Panc1 (cell line): ENCODE results near the gene LGALS4. TPM values are rescaled to one million over a fixed set of nuclear protein-coding genes. Genes with fewer than 3 reads are reported as not detected.
"Not testable (repeated sequence)": the region's sequence is repeated elsewhere in the genome, so short reads cannot be mapped to it uniquely, and the experiment has no call there.

Experiments
- ATAC-seq: fragments of 200-7000 bp; cut with Tn5 transposase; 2 replicates; pipeline ENCODE4 v1.9.1; 2020; ENCODE audit warnings: mild to moderate bottlenecking, moderate library complexity
- BruUV-seq: library from RNA; stranded (reverse); fragments of 400-500 nt; replicated peaks from 2 replicates; lab custom pipeline; 2021; lab: Mats Ljungman, UMichigan
- CTCF ChIA-PET: fragments of 300-600 bp; sonication (Branson Sonifier 250); formaldehyde crosslinking; loops from one replicate; lab custom pipeline; 2022; ENCODE audit warnings: antibody characterized with exemption; lab: Charles Lee
- POLR2A ChIA-PET: fragments of 300-600 bp; sonication (Branson Sonifier 250); formaldehyde crosslinking; loops from one replicate; lab custom pipeline; 2022; ENCODE audit warnings: antibody characterized with exemption; lab: Charles Lee
- DNase-seq: peaks from one replicate; pipeline ENCODE4 v3.0.0-alpha.2; 2010; ENCODE audit warnings: low read depth, low spot score
- H3K27ac ChIP-seq: 2 replicates; pipeline ENCODE4 v1.5.1; 2011; ENCODE audit warnings: mild to moderate bottlenecking, low read length, inconsistent platforms
- H3K27me3 ChIP-seq: fragments of 200-500 bp; sonication (Bioruptor generic); 2 replicates; pipeline ENCODE4 v1.6.0; 2014; ENCODE audit warnings: low read length, inconsistent platforms; ENCODE audit not compliant: control insufficient read depth, insufficient read depth
- H3K36me3 ChIP-seq: fragments of 200-500 bp; sonication (Bioruptor generic); 2 replicates; pipeline ENCODE4 v1.5.1; 2014; ENCODE audit warnings: inconsistent platforms, mild to moderate bottlenecking, low read length, moderate library complexity; ENCODE audit not compliant: control insufficient read depth, insufficient read depth
- H3K4me1 ChIP-seq: 2 replicates; pipeline ENCODE4 v1.5.1; 2011; ENCODE audit warnings: inconsistent platforms, mild to moderate bottlenecking, low read length, moderate library complexity; ENCODE audit not compliant: control insufficient read depth, insufficient read depth
- H3K4me3 ChIP-seq, 2 experiments: 2 replicates each; pipeline ENCODE4 v1.5.1; 2011 to 2012; ENCODE audit warnings: low read depth in 2 of 2, low read length in 2 of 2, mild to moderate bottlenecking in 2 of 2, inconsistent platforms in 1 of 2, moderate library complexity in 1 of 2
- H3K9me3 ChIP-seq: fragments of 200-500 bp; sonication (Bioruptor generic); 2 replicates; pipeline ENCODE4 v1.5.1; 2014; ENCODE audit warnings: low read depth, mild to moderate bottlenecking, inconsistent platforms, low read length, moderate library complexity; ENCODE audit not compliant: control insufficient read depth, insufficient read depth
- POLR2AphosphoS5 ChIP-seq: IDR thresholded peaks from 2 replicates; pipeline ENCODE4 v1.6.1; 2012; ENCODE audit warnings: mild to moderate bottlenecking, low read depth, low read length, moderate library complexity
- SIN3A ChIP-seq: IDR thresholded peaks from 2 replicates; pipeline ENCODE4 v1.6.1; 2012; ENCODE audit warnings: low read depth, mild to moderate bottlenecking, low read length, moderate library complexity, borderline replicate concordance; ENCODE audit not compliant: insufficient read depth
- TCF7L2 ChIP-seq: IDR thresholded peaks from 2 replicates; pipeline ENCODE4 v1.6.1; 2011; ENCODE audit warnings: mild to moderate bottlenecking, low read depth, low read length, inconsistent platforms
- in situ Hi-C: cut with HindIII; loops from 2 replicates; pipeline ENCODE4 v1.10.0; 2016; ENCODE audit warnings: low sequenced_read_pairs, low pct_unique_long_range_greater_than_20kb
- intact Hi-C: fragments of 100-400 bp; cut with micrococcal nuclease; formaldehyde crosslinking; loops from one replicate; pipeline ENCODE4 v1.10.0; 2022; ENCODE audit not compliant: unreplicated experiment
- total RNA-seq: library from RNA; stranded (reverse); gene quantifications from one replicate; pipeline ENCODE4 v1.2.1, GENCODE V29; 2021; ENCODE audit not compliant: unreplicated experiment
- TF ChIP-seq, protein P1 (sequence below), 2 experiments: IDR thresholded peaks; 2 replicates each; pipeline ENCODE4 v1.6.1; 2011 to 2012; ENCODE audit warnings: low read depth in 2 of 2, control low read depth in 1 of 2, low read length in 1 of 2, mild to moderate bottlenecking in 1 of 2, moderate library complexity in 1 of 2; ENCODE audit not compliant: insufficient read depth in 1 of 2
- TF ChIP-seq, protein P2 (sequence below): fragments of 450-650 bp; IDR thresholded peaks from 2 replicates; pipeline ENCODE4 v1.5.1; 2017; ENCODE audit warnings: mild to moderate bottlenecking

LGALS4 gene
- total RNA-seq, 1 experiment from 2014 or later = 3.9 TPM

DNA sequence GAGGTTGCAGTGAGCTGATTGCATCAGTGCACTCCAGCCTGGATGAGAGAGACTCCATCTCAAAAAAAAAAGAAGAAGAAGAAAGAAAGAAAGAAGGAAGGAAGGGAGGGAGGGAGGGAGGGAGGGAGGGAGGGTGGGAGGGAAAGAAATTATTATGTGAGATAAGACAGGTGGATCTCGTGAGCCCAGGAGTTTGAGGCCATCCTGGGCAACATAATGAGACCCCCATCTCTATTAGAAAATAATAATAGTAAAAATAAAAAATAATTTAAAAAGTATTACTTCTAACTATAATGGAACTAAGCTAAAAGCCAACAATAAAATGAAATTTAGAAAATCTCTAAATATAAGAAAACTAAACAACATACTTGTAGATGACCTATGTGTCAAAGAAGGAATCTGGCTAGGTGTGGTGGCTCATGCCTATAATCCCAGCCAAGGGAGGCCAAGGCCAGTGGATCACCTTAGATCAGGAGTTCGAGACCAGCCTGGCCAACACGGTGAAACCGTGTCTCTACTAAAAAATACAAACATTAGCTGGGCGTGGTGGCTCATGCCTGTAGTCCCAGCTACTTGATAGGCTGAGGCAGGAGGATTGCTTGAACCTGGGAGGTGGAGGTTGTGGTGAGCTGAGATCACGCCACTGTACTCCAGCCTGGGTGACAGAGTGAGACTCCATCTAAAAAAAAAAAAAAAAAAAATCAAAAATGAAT, 51.8 kb downstream of the LGALS4 start:
- DNase-seq, H3K4me1 ChIP-seq, H3K36me3 ChIP-seq, H3K4me3 ChIP-seq, in situ Hi-C loops, H3K9me3 ChIP-seq, H3K27ac ChIP-seq, ATAC-seq, H3K27me3 ChIP-seq, BruUV-seq, intact Hi-C loops: not testable (repeated sequence)
- POLR2A ChIA-PET = interaction anchor here (0.6 to 1.0 kb wide), 6 partner anchors 18 to 241 kb away, joined by 3 to 15 read pairs (median 6); no protein-coding TSS in a partner anchor
- CTCF ChIA-PET = interaction anchor here (0.8 kb wide), 1 partner anchor 9 kb away, joined by 6 read pairs; no protein-coding TSS in a partner anchor

- H3K36me3 ChIP-seq = no peaks in the 10 kb centered on the region
- POLR2A ChIA-PET = interaction anchor here (0.5 to 0.6 kb wide), 3 partner anchors 13 to 649 kb away, joined by 3 to 10 read pairs (median 3); no protein-coding TSS in a partner anchor
- no peaks in the 10 kb centered on the region for H3K4me1 ChIP-seq
- in situ Hi-C loops (no loop called here), intact Hi-C loops (no loop called here)
- ATAC-seq (no peak), DNase-seq (no peak)
- H3K4me3 ChIP-seq = no peak overlapping the region
- TF ChIP-seq, protein P1, sequence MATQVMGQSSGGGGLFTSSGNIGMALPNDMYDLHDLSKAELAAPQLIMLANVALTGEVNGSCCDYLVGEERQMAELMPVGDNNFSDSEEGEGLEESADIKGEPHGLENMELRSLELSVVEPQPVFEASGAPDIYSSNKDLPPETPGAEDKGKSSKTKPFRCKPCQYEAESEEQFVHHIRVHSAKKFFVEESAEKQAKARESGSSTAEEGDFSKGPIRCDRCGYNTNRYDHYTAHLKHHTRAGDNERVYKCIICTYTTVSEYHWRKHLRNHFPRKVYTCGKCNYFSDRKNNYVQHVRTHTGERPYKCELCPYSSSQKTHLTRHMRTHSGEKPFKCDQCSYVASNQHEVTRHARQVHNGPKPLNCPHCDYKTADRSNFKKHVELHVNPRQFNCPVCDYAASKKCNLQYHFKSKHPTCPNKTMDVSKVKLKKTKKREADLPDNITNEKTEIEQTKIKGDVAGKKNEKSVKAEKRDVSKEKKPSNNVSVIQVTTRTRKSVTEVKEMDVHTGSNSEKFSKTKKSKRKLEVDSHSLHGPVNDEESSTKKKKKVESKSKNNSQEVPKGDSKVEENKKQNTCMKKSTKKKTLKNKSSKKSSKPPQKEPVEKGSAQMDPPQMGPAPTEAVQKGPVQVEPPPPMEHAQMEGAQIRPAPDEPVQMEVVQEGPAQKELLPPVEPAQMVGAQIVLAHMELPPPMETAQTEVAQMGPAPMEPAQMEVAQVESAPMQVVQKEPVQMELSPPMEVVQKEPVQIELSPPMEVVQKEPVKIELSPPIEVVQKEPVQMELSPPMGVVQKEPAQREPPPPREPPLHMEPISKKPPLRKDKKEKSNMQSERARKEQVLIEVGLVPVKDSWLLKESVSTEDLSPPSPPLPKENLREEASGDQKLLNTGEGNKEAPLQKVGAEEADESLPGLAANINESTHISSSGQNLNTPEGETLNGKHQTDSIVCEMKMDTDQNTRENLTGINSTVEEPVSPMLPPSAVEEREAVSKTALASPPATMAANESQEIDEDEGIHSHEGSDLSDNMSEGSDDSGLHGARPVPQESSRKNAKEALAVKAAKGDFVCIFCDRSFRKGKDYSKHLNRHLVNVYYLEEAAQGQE (IDR thresholded peaks at IDR 0.05; ENCODE audit: insufficient read depth in 1 of 2, low read depth in 2 of 2, low read length in 1 of 2) = no peak
- no peak for TF ChIP-seq POLR2AphosphoS5
- TF ChIP-seq TCF7L2 = no peak
- TF ChIP-seq SIN3A = no peak
- TF ChIP-seq, protein P2, sequence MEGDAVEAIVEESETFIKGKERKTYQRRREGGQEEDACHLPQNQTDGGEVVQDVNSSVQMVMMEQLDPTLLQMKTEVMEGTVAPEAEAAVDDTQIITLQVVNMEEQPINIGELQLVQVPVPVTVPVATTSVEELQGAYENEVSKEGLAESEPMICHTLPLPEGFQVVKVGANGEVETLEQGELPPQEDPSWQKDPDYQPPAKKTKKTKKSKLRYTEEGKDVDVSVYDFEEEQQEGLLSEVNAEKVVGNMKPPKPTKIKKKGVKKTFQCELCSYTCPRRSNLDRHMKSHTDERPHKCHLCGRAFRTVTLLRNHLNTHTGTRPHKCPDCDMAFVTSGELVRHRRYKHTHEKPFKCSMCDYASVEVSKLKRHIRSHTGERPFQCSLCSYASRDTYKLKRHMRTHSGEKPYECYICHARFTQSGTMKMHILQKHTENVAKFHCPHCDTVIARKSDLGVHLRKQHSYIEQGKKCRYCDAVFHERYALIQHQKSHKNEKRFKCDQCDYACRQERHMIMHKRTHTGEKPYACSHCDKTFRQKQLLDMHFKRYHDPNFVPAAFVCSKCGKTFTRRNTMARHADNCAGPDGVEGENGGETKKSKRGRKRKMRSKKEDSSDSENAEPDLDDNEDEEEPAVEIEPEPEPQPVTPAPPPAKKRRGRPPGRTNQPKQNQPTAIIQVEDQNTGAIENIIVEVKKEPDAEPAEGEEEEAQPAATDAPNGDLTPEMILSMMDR = no peak
- H3K27me3 ChIP-seq = no peaks in the 10 kb centered on the region
- no TSS peak for BruUV-seq
- no peaks in the 10 kb centered on the region for H3K9me3 ChIP-seq
- CTCF ChIA-PET = interaction anchor here (0.6 to 1.8 kb wide), 2 partner anchors 10 to 71 kb away, joined by 3 to 7 read pairs; no protein-coding TSS in a partner anchor
- no peak overlapping the region for H3K27ac ChIP-seq
Measured at GRCh38 chr19:38759590-38760003, 53.1 kb downstream of the LGALS4 start.

DNA sequence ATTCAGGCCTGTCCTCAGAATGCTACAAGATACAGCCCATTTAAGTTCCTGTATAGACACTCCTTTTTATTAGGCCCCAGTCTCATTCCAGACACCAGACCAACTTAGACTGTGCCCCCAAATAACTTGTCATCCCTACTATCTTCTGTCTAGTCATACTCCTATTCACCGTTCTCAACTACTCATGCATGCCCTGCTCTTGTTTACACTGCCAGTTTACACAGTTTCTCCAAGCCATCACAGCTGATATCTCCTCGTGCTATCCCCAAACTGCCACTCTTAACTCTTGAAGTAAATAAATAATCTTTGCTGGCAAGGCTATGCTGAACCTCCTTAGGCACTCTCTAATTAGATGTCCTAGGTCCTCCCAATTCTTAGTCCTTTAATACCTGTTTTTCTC, 58.5 kb downstream of the LGALS4 start:
- H3K36me3 ChIP-seq, DNase-seq, CTCF ChIA-PET, H3K27me3 ChIP-seq, H3K9me3 ChIP-seq, BruUV-seq, intact Hi-C loops, in situ Hi-C loops, H3K27ac ChIP-seq, POLR2A ChIA-PET, H3K4me1 ChIP-seq, H3K4me3 ChIP-seq, ATAC-seq: not testable (repeated sequence)

DNA sequence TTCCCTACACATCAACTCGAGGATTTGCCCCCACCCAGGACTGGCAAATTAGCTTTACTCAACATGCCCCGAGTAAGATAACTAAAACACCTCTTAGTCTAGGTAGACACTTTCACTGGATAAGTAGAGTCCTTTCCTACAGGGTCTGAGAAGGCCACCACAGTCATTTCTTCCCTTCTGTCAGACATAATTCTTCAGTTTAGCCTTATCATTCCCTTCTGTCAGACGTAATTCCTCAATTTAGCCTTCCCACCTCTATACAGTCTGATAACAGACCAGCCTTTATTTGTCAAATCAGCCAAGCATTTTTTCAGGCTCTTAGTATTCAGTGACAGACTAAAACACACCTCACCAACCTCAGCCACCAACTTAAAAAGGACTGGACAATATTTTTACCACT, 59.0 kb downstream of the LGALS4 start:
- H3K36me3 ChIP-seq, intact Hi-C loops, H3K4me1 ChIP-seq, DNase-seq, H3K4me3 ChIP-seq, BruUV-seq, H3K27ac ChIP-seq, H3K9me3 ChIP-seq, CTCF ChIA-PET, POLR2A ChIA-PET, ATAC-seq, in situ Hi-C loops, H3K27me3 ChIP-seq: not testable (repeated sequence)
